Measurements from ENCODE around the gene THOC6.
A peak's percentile ranks its signal among the peaks of the same experiment; 100 is the strongest.

The THOC6 gene

GRCh38 chr16:2992383-2993081 lies 31.3 kb upstream of the THOC6 start:
- no peak for DNase-seq

DNA sequence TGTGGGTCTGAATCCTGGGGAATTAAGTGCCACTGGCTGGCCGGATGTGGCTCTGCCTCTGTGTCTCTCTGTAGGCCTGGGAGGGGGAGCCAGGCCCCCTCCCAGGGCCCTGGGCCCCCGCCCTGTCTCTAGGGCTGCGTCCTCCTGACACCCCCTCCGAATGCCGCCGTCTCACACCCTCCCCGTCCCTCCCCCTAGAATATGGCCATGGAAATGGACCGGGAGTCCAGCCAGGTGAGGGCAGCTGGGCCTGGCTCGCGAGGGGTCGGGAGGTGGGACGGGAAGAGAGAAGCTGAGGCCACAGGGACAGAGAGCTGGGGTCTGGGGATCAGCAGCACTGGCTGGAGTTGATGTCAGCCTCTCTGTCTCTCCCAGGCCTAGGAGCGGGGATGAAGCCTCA lies 27.5 kb upstream of the THOC6 start:
- no peak for DNase-seq

- no peak for DNase-seq
Observed at GRCh38 chr16:2999929-3000328, 23.9 kb upstream of the THOC6 start.

GRCh38 chr16:3000540-3000939 lies 23.3 kb upstream of the THOC6 start:
- no peak for DNase-seq

GRCh38 chr16:3001316-3001715 lies 22.5 kb upstream of the THOC6 start:
- no peak for DNase-seq

- peak; percentile 98 for DNase-seq
Observed at GRCh38 chr16:3003582-3004270, 20.1 kb upstream of the THOC6 start.

DNA sequence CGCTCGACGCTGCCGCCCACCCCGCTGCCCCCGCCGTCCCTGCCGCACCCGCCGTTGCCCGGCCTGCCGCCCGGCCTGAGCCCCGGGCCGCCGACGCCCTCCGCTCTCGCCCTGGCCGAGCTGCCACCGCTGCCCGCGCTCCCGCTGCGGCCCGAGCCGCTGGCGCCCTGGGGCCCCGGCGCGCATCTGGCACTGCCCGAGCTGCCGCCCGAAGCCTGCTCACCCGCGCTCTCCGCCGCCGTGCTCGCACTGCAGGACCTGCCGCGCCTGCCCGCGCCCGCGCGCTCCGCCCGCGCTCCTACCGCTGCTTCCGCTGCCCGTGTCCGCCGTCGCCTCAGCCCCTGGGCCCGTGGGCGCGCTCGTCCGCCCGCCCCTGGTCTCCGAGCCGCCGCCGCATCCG lies 19.5 kb upstream of the THOC6 start:
- no peak for DNase-seq

GRCh38 chr16:3004781-3005284 lies 19.0 kb upstream of the THOC6 start:
- no peak for DNase-seq

DNA sequence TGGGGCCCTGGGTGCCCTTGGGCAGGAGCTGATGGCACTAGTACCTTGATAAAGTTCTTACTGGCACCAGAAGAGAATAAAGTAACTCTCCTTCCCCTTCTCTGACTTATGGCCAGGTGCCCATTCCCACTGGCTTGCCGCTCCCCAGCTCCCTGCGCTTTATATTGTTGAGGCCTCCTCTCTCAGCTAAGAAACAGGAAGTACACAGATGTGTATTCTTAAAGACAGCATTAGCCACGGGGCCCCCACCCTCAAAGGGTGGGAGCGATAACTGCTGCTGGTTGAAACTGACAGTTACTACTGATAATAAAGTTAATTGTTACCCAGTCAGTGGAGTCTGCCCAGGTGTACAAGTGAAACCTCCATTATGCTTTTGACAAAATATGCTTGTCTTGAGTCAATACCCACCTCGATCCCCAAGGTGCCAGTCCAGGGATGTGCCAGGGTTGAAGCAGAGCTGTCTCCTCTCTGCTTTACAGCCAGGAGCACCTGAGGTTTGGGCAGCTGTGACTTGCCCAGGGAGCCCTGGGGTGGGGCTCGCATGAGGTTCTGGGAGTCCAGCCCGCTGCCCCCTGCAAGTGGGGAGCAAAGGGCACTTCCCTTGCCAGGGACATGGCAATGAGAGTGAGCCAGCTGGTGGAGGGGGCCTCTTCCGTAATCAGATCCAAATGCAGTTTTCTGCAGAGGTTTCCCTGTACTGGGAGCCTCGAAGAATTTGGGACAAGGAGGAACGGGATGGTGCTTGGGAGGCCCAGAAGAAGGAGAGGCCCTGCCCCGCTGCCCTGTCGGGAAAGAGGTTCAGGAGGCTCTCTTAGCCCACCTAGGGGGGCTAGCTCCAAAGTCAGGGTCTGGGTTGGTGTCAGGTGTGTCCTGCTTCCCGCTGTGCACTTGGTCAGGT lies 16.5 kb upstream of the THOC6 start:
- no peak for DNase-seq

DNA sequence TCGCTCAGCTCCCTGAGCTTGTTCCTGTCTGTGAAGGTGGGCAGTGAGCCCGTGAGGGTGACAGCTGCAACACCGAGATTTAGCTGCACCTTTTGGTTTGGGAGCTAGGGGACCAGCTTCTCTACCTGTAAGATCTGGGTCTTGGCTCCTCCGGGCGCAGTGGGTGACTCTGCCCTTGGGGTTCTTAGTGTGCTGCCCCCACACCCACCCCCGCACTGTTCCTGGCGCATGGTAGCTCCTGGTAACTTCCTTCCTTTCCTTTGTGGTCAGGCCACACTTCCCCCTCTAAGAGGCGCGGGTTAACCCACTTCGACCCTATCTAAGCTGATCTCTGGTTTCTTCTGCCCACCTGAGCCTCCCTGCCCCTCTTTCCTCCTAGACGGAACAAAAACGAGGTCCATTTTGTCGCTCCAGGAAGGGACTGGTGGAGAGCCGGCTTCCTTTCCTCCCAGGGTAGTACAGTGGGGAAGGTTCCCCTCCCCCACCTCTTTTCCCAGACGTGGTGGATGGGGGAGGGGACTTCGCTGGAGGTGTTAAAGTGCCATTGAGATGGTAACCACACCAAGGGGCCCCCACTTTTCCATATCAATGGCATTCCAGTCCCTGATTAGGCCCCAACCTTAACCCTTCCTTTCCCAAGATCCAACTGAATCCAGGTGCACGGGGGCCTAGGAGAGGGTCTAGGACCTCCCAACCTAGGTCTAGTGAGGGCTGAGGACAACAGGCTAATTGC lies 15.7 kb upstream of the THOC6 start:
- DNase-seq = peak; percentile 26

DNA sequence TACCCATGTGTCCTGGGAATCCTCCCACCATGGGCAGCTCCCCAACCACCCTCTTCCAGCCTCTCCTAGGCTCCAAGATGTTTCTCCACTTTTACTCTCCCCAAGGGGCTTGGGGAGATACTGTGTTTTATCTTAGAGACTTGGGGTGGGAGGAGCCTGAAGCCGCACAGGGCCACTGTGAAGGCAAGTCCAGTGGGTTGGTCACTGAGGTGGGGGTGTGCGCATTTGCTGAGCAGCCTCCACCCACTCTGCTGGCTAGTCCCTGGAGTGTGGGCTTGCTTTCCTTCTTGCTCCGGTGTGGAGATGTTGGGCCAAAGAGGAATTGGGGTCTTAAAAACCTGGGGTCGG lies 15.2 kb upstream of the THOC6 start:
- DNase-seq = no peak

DNA sequence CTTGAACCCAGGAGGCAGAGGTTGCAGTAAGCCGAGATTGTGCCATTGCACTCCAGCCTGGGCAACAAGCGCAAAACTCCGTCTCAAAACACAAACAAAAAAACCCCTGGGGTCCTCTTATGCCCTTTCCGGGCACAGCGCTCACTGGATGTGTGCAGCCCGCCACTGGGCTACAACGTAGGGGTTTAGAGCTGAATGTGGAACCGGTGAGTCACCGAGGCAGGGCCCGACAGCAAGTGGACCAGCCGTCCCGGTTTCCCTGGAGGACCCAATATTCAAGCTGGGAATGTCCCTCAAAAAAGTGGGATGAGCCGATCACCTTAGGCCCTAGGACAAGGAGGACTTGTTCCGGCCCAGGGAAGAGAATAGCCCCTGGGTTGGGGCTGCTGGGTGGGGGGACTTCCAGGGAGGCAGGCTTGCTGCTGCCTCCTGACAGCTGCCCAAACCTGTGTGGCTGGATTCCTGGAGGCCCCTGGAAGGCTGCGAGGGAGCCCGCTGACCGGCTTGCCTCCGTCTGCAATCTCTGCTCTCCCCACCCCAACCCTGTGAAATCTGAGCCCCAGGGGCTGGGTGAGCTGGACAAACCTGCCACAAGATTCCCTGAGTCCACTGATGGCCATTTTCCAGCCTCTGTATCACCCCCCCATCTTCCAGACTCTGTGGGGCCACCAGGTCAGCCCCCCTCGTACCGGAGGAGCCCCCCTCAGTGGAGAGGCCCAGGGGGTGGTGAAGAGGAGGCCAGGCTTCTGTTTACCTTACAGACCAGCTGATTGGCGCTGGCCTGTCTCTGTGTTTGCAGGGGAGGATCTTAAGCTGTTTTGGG lies 14.1 kb upstream of the THOC6 start:
- no peak for DNase-seq

- no peak for DNase-seq
Observed at GRCh38 chr16:3010510-3010909, 13.3 kb upstream of the THOC6 start.

DNA sequence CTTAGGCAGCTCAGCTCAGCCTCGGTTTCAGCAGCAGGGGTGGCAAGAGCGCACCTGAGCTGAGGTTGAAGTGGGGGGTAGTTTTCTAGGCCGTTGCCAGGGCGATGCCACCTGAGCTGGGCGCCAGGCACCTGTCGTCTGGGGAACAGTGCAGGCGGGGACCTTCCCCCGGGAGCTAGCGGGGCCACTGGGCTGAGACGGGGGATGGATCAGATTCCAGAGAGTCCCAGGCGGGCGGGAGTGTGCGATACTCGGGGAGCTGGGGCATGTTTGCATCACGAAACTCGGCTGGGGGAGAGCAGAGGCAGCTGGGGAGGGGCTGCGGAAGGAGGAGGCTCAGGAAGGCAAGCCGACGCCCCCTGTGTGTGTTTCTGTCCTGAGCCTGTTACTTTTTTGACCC lies 11.6 kb upstream of the THOC6 start:
- no peak for DNase-seq

GRCh38 chr16:3012828-3013420 lies 10.9 kb upstream of the THOC6 start, which contains the start of gene CLDN9:
Gene CLDN9 (plus strand): TSS chr16:3012923. CDS start chr16:3013363, 440 bp downstream.
- no peak for DNase-seq

DNA sequence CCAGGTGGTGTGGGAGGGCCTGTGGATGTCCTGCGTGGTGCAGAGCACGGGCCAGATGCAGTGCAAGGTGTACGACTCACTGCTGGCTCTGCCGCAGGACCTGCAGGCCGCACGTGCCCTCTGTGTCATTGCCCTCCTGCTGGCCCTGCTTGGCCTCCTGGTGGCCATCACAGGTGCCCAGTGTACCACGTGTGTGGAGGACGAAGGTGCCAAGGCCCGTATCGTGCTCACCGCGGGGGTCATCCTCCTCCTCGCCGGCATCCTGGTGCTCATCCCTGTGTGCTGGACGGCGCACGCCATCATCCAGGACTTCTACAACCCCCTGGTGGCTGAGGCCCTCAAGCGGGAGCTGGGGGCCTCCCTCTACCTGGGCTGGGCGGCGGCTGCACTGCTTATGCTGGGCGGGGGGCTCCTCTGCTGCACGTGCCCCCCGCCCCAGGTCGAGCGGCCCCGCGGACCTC lies 10.3 kb upstream of the THOC6 start:
- no peak for DNase-seq

DNA sequence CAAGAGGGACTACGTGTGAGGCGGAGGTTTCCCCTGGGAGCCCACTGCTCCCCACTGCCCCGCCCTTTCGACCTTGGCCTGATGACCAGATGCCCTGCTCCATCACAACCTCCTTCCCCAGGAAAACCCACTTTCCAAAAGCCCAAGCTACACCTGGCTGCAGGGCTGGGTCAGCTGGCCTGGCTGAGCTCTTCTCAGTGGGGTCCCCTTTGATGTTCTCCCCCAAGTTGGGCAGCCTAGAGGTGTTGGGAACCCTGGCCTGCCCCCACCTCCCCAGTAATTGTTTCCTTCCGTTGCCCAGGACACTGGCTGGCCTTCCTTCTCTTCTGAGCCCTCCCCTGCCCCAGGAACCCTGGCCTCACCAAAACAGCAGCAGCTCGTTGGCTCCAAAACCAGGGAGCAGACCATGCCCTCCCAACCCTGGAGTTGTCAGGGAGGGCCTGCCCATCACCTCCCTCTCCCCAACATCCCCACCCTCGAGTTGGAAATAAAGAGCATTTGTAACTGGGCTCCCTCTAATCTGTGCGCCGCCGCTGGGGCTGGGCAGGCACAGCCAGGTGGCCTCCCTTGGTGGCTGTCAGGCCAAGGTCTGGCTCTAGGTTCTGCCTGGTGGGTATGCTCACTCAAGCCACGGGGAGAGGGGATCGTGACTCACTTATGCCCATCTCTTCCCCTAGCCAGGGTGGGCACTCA lies 9.7 kb upstream of the THOC6 start:
- no peak for DNase-seq

- DNase-seq = no peak
Observed at GRCh38 chr16:3014971-3015370, 8.9 kb upstream of the THOC6 start.

- no peak for DNase-seq
Observed at GRCh38 chr16:3015865-3016521, 7.8 kb upstream of the THOC6 start.

GRCh38 chr16:3017344-3017743 lies 6.5 kb upstream of the THOC6 start:
- DNase-seq = no peak

Measured in activated naive CD4-positive, alpha-beta T cell treated with Interleukin-2 at 50 U/mL for 16 hours (primary cell).